ENCODE results near the gene CCDC24. TPM values are rescaled to one million over a fixed set of nuclear protein-coding genes. Genes with fewer than 3 reads are reported as not detected.

The CCDC24 gene
- total and polyA plus RNA-seq, 5 donors from 2014 or later: 0.18 to 1.8 (median 0.74) TPM

GRCh38 chr1:43965316-43965715, 26.1 kb upstream of the CCDC24 start:
- Histone ChIP-seq H3K36me3 (ENCODE audit: control insufficient read depth, insufficient read depth, low read length) (peaks cover 11% of the 10 kb centered on the region), H3K4me1 (ENCODE audit: control insufficient read depth, insufficient read depth, low read length, poor library complexity, severe bottlenecking) (peaks cover 8% of the 10 kb centered on the region), H3K27ac (ENCODE audit: insufficient read depth, low read length, poor library complexity, severe bottlenecking) (no peak overlapping the region), H3K27me3 (ENCODE audit: control insufficient read depth, insufficient read depth, low read length) (no peaks in the 10 kb centered on the region), H3K9me3 (ENCODE audit: control insufficient read depth in 2 of 2, low read length in 2 of 2) (no peaks in the 10 kb centered on the region), H3K4me3 (ENCODE audit: low read depth, low read length) (no peak overlapping the region)
- ATAC-seq (ENCODE audit: low read depth in 2 of 2) (no peak), DNase-seq (no peak)
- Mint-ChIP-seq H3K36me3 (peaks cover 17% of the 10 kb centered on the region), H3K4me1 (peaks cover 0 to 17% (median 9%) of the 10 kb centered on the region in 4 donors), H3K9me3 (peaks cover 0 to 1% (median 0%) of the 10 kb centered on the region in 7 donors), H3K27ac (no peak overlapping the region), H3K4me3 (no peak overlapping the region), H3K27me3 (peaks cover 4% of the 10 kb centered on the region)

GRCh38 chr1:43968348-43968948, 23.0 kb upstream of the CCDC24 start:
- H3K27ac Mint-ChIP-seq: peak overlapping the region in 1 of 3 donors; percentile 26
- peak in 1 of 3 donors; percentile 34 for DNase-seq

GRCh38 chr1:43969416-43969745, 22.0 kb upstream of the CCDC24 start:
- Mint-ChIP-seq H3K36me3 (peaks cover 7% of the 10 kb centered on the region), H3K27ac (peak overlapping the region; percentile 72 to 89 (median 84)), H3K4me3 (peak overlapping the region; percentile 90 to 98 (median 93)), H3K27me3 (peaks cover 4% of the 10 kb centered on the region), H3K4me1 (peaks cover 0 to 39% (median 17%) of the 10 kb centered on the region in 4 donors), H3K9me3 (peaks cover 0 to 1% (median 0%) of the 10 kb centered on the region in 7 donors)
- DNase-seq (no peak), ATAC-seq (ENCODE audit: low read depth in 2 of 2) (no peak)
- Histone ChIP-seq H3K36me3 (ENCODE audit: control insufficient read depth, insufficient read depth, low read length) (peaks cover 5% of the 10 kb centered on the region), H3K27ac (ENCODE audit: insufficient read depth, low read length, poor library complexity, severe bottlenecking) (no peak overlapping the region), H3K4me1 (ENCODE audit: control insufficient read depth, insufficient read depth, low read length, poor library complexity, severe bottlenecking) (peaks cover 22% of the 10 kb centered on the region), H3K4me3 (ENCODE audit: low read depth, low read length) (peak overlapping the region; percentile 64), H3K9me3 (ENCODE audit: control insufficient read depth in 2 of 2, low read length in 2 of 2) (no peaks in the 10 kb centered on the region), H3K27me3 (ENCODE audit: control insufficient read depth, insufficient read depth, low read length) (no peaks in the 10 kb centered on the region)

More at GRCh38 chr1:43968348-43968948, 23.0 kb upstream of the CCDC24 start:
- Mint-ChIP-seq H3K4me3 (peak overlapping the region in 2 of 4 donors; percentile 21 to 90), H3K4me1 (peaks cover 0 to 29% (median 11%) of the 10 kb centered on the region in 4 donors), H3K27me3 (peaks cover 4% of the 10 kb centered on the region), H3K36me3 (peaks cover 7% of the 10 kb centered on the region), H3K9me3 (peaks cover 0 to 1% (median 0%) of the 10 kb centered on the region in 7 donors)
- Histone ChIP-seq H3K27me3 (ENCODE audit: control insufficient read depth, insufficient read depth, low read length) (no peaks in the 10 kb centered on the region), H3K4me3 (ENCODE audit: low read depth, low read length) (no peak overlapping the region), H3K36me3 (ENCODE audit: control insufficient read depth, insufficient read depth, low read length) (peaks cover 5% of the 10 kb centered on the region), H3K27ac (ENCODE audit: insufficient read depth, low read length, poor library complexity, severe bottlenecking) (no peak overlapping the region), H3K9me3 (ENCODE audit: control insufficient read depth in 2 of 2, low read length in 2 of 2) (no peaks in the 10 kb centered on the region), H3K4me1 (ENCODE audit: control insufficient read depth, insufficient read depth, low read length, poor library complexity, severe bottlenecking) (peaks cover 16% of the 10 kb centered on the region)
- no peak for ATAC-seq (ENCODE audit: low read depth in 2 of 2)

- ATAC-seq (ENCODE audit: low read depth in 2 of 2) (peak; percentile 90), DNase-seq (peak; percentile 91 to 98 (median 94))
- H3K27ac Mint-ChIP-seq: peak within 1 kb of the TSS; percentile 72 to 89 (median 84)
- peaks cover 4% of the 10 kb centered on the region for H3K27me3 Mint-ChIP-seq
- peaks cover 0 to 1% (median 0%) of the 10 kb centered on the region in 7 donors for H3K9me3 Mint-ChIP-seq
- peaks cover 0 to 39% (median 19%) of the 10 kb centered on the region in 4 donors for H3K4me1 Mint-ChIP-seq
- H3K4me3 Mint-ChIP-seq: peak within 1 kb of the TSS; percentile 90 to 98 (median 93)
- Histone ChIP-seq H3K36me3 (ENCODE audit: control insufficient read depth, insufficient read depth, low read length) (peaks cover 5% of the 10 kb centered on the region), H3K9me3 (ENCODE audit: control insufficient read depth in 2 of 2, low read length in 2 of 2) (no peaks in the 10 kb centered on the region), H3K27me3 (ENCODE audit: control insufficient read depth, insufficient read depth, low read length) (no peaks in the 10 kb centered on the region), H3K4me3 (ENCODE audit: low read depth, low read length) (peak within 1 kb of the TSS; percentile 81), H3K27ac (ENCODE audit: insufficient read depth, low read length, poor library complexity, severe bottlenecking) (peak within 1 kb of the TSS; percentile 56), H3K4me1 (ENCODE audit: control insufficient read depth, insufficient read depth, low read length, poor library complexity, severe bottlenecking) (peaks cover 24% of the 10 kb centered on the region)
- peaks cover 7% of the 10 kb centered on the region for H3K36me3 Mint-ChIP-seq
Observed at GRCh38 chr1:43969746-43970466, 21.5 kb upstream of the CCDC24 start, which contains the start of gene DPH2. TSS of gene DPH2 (plus strand) at chr1:43970010. CDS start at chr1:43970176, 166 bp downstream.

- no peak for DNase-seq
- peak overlapping the region; percentile 81 for H3K4me3 ChIP-seq (ENCODE audit: low read depth, low read length)
- H3K9me3 Mint-ChIP-seq: peaks cover 0 to 1% (median 0%) of the 10 kb centered on the region in 7 donors
Observed at GRCh38 chr1:43970502-43970901, 20.9 kb upstream of the CCDC24 start.

GRCh38 chr1:43970911-43971310, 20.5 kb upstream of the CCDC24 start:
- DNase-seq (no peak), ATAC-seq (ENCODE audit: low read depth in 2 of 2) (no peak)
- Mint-ChIP-seq H3K36me3 (peaks cover 7% of the 10 kb centered on the region), H3K27ac (peak overlapping the region in 1 of 3 donors; percentile 84), H3K4me1 (peaks cover 0 to 44% (median 20%) of the 10 kb centered on the region in 4 donors), H3K9me3 (peaks cover 0 to 1% (median 0%) of the 10 kb centered on the region in 7 donors), H3K4me3 (peak overlapping the region; percentile 90 to 98 (median 93)), H3K27me3 (peaks cover 4% of the 10 kb centered on the region)
- H3K9me3 ChIP-seq (ENCODE audit: control insufficient read depth in 2 of 2, low read length in 2 of 2): no peaks in the 10 kb centered on the region
- H3K4me1 ChIP-seq (ENCODE audit: control insufficient read depth, insufficient read depth, low read length, poor library complexity, severe bottlenecking): peaks cover 32% of the 10 kb centered on the region
- no peaks in the 10 kb centered on the region for H3K27me3 ChIP-seq (ENCODE audit: control insufficient read depth, insufficient read depth, low read length)
- H3K36me3 ChIP-seq (ENCODE audit: control insufficient read depth, insufficient read depth, low read length): peaks cover 5% of the 10 kb centered on the region
- H3K4me3 ChIP-seq (ENCODE audit: low read depth, low read length): peak overlapping the region; percentile 81
- H3K27ac ChIP-seq (ENCODE audit: insufficient read depth, low read length, poor library complexity, severe bottlenecking): no peak overlapping the region

More at GRCh38 chr1:43970502-43970901, 20.9 kb upstream of the CCDC24 start:
- ATAC-seq (ENCODE audit: low read depth in 2 of 2): no peak
- peak overlapping the region; percentile 90 to 98 (median 93) for H3K4me3 Mint-ChIP-seq
- Histone ChIP-seq H3K4me1 (ENCODE audit: control insufficient read depth, insufficient read depth, low read length, poor library complexity, severe bottlenecking) (peaks cover 27% of the 10 kb centered on the region), H3K27ac (ENCODE audit: insufficient read depth, low read length, poor library complexity, severe bottlenecking) (peak overlapping the region; percentile 16), H3K9me3 (ENCODE audit: control insufficient read depth in 2 of 2, low read length in 2 of 2) (no peaks in the 10 kb centered on the region), H3K27me3 (ENCODE audit: control insufficient read depth, insufficient read depth, low read length) (no peaks in the 10 kb centered on the region), H3K36me3 (ENCODE audit: control insufficient read depth, insufficient read depth, low read length) (peaks cover 5% of the 10 kb centered on the region)
- H3K36me3 Mint-ChIP-seq: peaks cover 7% of the 10 kb centered on the region
- H3K4me1 Mint-ChIP-seq: peaks cover 0 to 40% (median 19%) of the 10 kb centered on the region in 4 donors
- peaks cover 4% of the 10 kb centered on the region for H3K27me3 Mint-ChIP-seq
- peak overlapping the region; percentile 14 to 89 (median 84) for H3K27ac Mint-ChIP-seq

- Mint-ChIP-seq H3K36me3 (peaks cover 7% of the 10 kb centered on the region), H3K4me3 (peak overlapping the region; percentile 90 to 93 (median 93)), H3K27ac (no peak overlapping the region), H3K9me3 (peaks cover 0 to 1% (median 0%) of the 10 kb centered on the region in 7 donors), H3K4me1 (peaks cover 0 to 49% (median 22%) of the 10 kb centered on the region in 4 donors), H3K27me3 (peaks cover 4% of the 10 kb centered on the region)
- Histone ChIP-seq H3K4me1 (ENCODE audit: control insufficient read depth, insufficient read depth, low read length, poor library complexity, severe bottlenecking) (peaks cover 37% of the 10 kb centered on the region), H3K9me3 (ENCODE audit: control insufficient read depth in 2 of 2, low read length in 2 of 2) (no peaks in the 10 kb centered on the region), H3K4me3 (ENCODE audit: low read depth, low read length) (no peak overlapping the region), H3K27me3 (ENCODE audit: control insufficient read depth, insufficient read depth, low read length) (no peaks in the 10 kb centered on the region), H3K27ac (ENCODE audit: insufficient read depth, low read length, poor library complexity, severe bottlenecking) (no peak overlapping the region), H3K36me3 (ENCODE audit: control insufficient read depth, insufficient read depth, low read length) (peaks cover 6% of the 10 kb centered on the region)
- ATAC-seq (ENCODE audit: low read depth in 2 of 2) (no peak), DNase-seq (no peak)
Observed at GRCh38 chr1:43971336-43971980, 19.9 kb upstream of the CCDC24 start.
